WTC11 (cell line): Measurements from ENCODE around the gene ARL15.

ENCODE experiments used
- ATF1 ChIP-seq: sonication (generic); formaldehyde crosslinking; IDR thresholded peaks from 2 replicates; pipeline ENCODE4 v1.8.1; 2023; ENCODE audit warnings: mild to moderate bottlenecking, moderate library complexity, missing genetic modification reagents
- RELA ChIP-seq: sonication (generic); formaldehyde crosslinking; IDR thresholded peaks from 2 replicates; pipeline ENCODE4 v1.8.1; 2022; ENCODE audit warnings: missing genetic modification reagents, mild to moderate bottlenecking, borderline replicate concordance
- SP1 ChIP-seq: sonication (generic); formaldehyde crosslinking; conservative IDR thresholded peaks from 2 replicates; pipeline ENCODE4 v1.8.1; 2022; ENCODE audit warnings: missing genetic modification reagents
- ZNF416 ChIP-seq: fragments of 250-450 bp; sonication (Bioruptor Pico); IDR thresholded peaks from 2 replicates; pipeline ENCODE4 v1.9.0; 2021; ENCODE audit warnings: mild to moderate bottlenecking, inconsistent platforms
- ZNF423 ChIP-seq: fragments of 250-450 bp; sonication (Bioruptor Pico); IDR thresholded peaks from 2 replicates; pipeline ENCODE4 v2.1.2; 2022; ENCODE audit warnings: mild to moderate bottlenecking, moderate library complexity
- TF ChIP-seq, protein P1 (sequence below): fragments of 200-600 bp; IDR thresholded peaks from 2 replicates; pipeline ENCODE4 v1.8.0; 2022; ENCODE audit warnings: antibody characterized with exemption

DNA sequence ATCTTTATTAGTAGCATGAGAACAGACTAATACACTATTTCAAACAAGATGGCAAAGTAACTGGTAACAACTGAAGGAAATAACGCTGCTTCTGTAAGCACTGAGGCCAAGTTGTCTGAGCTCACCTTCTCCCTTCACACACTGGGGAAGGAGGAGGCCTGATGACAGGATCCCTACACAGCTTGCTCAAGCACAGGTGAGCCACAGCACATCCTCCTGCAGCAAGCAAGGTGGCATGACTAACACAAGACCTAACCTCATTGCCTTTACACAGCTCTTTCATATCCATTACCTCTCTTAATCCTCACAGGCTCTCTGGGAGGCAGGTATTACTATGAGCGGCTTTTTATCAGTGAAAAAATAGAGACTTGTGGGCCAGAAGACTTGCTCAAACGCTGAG, 83.3 kb downstream of the ARL15 start:
- TF ChIP-seq ZNF423 (no peak), RELA (CRISPR knock-in tag) (no peak), ATF1 (no peak), SP1 (CRISPR knock-in tag) (no peak), ZNF416 (no peak)
- TF ChIP-seq, protein P1, sequence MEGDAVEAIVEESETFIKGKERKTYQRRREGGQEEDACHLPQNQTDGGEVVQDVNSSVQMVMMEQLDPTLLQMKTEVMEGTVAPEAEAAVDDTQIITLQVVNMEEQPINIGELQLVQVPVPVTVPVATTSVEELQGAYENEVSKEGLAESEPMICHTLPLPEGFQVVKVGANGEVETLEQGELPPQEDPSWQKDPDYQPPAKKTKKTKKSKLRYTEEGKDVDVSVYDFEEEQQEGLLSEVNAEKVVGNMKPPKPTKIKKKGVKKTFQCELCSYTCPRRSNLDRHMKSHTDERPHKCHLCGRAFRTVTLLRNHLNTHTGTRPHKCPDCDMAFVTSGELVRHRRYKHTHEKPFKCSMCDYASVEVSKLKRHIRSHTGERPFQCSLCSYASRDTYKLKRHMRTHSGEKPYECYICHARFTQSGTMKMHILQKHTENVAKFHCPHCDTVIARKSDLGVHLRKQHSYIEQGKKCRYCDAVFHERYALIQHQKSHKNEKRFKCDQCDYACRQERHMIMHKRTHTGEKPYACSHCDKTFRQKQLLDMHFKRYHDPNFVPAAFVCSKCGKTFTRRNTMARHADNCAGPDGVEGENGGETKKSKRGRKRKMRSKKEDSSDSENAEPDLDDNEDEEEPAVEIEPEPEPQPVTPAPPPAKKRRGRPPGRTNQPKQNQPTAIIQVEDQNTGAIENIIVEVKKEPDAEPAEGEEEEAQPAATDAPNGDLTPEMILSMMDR = no peak
